Adipocyte (in vitro differentiated cells): ENCODE measurements around the gene DNAL4.

Source experiments
- DNase-seq: peaks from one replicate; pipeline ENCODE4 v3.0.0-alpha.2; 2015; ENCODE audit warnings: low read depth
- H3K27me3 ChIP-seq: replicated peaks from 2 replicates; pipeline ENCODE4 v1.7.0; 2013; ENCODE audit warnings: mild to moderate bottlenecking, low read length, moderate library complexity; ENCODE audit not compliant: control insufficient read depth, insufficient read depth
- H3K36me3 ChIP-seq: 2 replicates; pipeline ENCODE4 v1.7.0; 2013; ENCODE audit warnings: low read length, mild to moderate bottlenecking, moderate library complexity; ENCODE audit not compliant: control insufficient read depth, insufficient read depth, severe bottlenecking
- H3K4me1 ChIP-seq: 2 replicates; pipeline ENCODE4 v1.7.0; 2013; ENCODE audit warnings: mild to moderate bottlenecking, low read length, moderate library complexity; ENCODE audit not compliant: control insufficient read depth, insufficient read depth
- H3K4me3 ChIP-seq: 2 replicates; pipeline ENCODE4 v1.7.0; 2013; ENCODE audit warnings: mild to moderate bottlenecking, low read length, moderate library complexity
- H3K9ac ChIP-seq: 2 replicates; pipeline ENCODE4 v1.7.0; 2013; ENCODE audit warnings: mild to moderate bottlenecking, low read length, moderate library complexity
- H3K9me3 ChIP-seq: 2 replicates; pipeline ENCODE4 v1.7.0; 2013; ENCODE audit warnings: mild to moderate bottlenecking, low read length, moderate library complexity; ENCODE audit not compliant: control insufficient read depth

Gene DNAL4

GRCh38 chr22:38783095-38783615, 10.8 kb downstream of the DNAL4 start:
- Histone ChIP-seq H3K36me3 (peaks cover 13% of the 10 kb centered on the region), H3K9me3 (no peaks in the 10 kb centered on the region), H3K9ac (no peak overlapping the region), H3K4me1 (peaks cover 11% of the 10 kb centered on the region), H3K27me3 (no peaks in the 10 kb centered on the region), H3K4me3 (no peak overlapping the region)
- DNase-seq: no peak

GRCh38 chr22:38782402-38783094, 11.4 kb downstream of the DNAL4 start:
- H3K27me3 ChIP-seq: no peaks in the 10 kb centered on the region
- no peak overlapping the region for H3K9ac ChIP-seq
- H3K36me3 ChIP-seq: peaks cover 13% of the 10 kb centered on the region
- no peaks in the 10 kb centered on the region for H3K9me3 ChIP-seq
- H3K4me3 ChIP-seq: no peak overlapping the region
- peak; percentile 69 for DNase-seq
- H3K4me1 ChIP-seq: peaks cover 7% of the 10 kb centered on the region

GRCh38 chr22:38781033-38781432, 12.9 kb downstream of the DNAL4 start:
- Histone ChIP-seq H3K36me3 (peaks cover 13% of the 10 kb centered on the region), H3K27me3 (no peaks in the 10 kb centered on the region), H3K9ac (no peak overlapping the region), H3K4me3 (no peak overlapping the region), H3K9me3 (no peaks in the 10 kb centered on the region), H3K4me1 (peaks cover 7% of the 10 kb centered on the region)
- no peak for DNase-seq

GRCh38 chr22:38777087-38777671, 16.8 kb downstream of the DNAL4 start:
- Histone ChIP-seq H3K9ac (no peak overlapping the region), H3K9me3 (no peaks in the 10 kb centered on the region), H3K4me3 (no peak overlapping the region), H3K4me1 (peaks cover 8% of the 10 kb centered on the region), H3K27me3 (no peaks in the 10 kb centered on the region), H3K36me3 (peaks cover 13% of the 10 kb centered on the region)
- DNase-seq: no peak

- H3K36me3 ChIP-seq: peaks cover 13% of the 10 kb centered on the region
- H3K4me3 ChIP-seq: no peak overlapping the region
- H3K9me3 ChIP-seq: no peaks in the 10 kb centered on the region
- DNase-seq: no peak
- peaks cover 9% of the 10 kb centered on the region for H3K4me1 ChIP-seq
- H3K27me3 ChIP-seq: no peaks in the 10 kb centered on the region
- no peak overlapping the region for H3K9ac ChIP-seq
These were observed 17.9 kb downstream of the DNAL4 start for GRCh38 chr22:38776086-38776485.

- Histone ChIP-seq H3K4me1 (peaks cover 9% of the 10 kb centered on the region), H3K36me3 (peaks cover 11% of the 10 kb centered on the region), H3K27me3 (no peaks in the 10 kb centered on the region), H3K9ac (no peak overlapping the region), H3K9me3 (no peaks in the 10 kb centered on the region), H3K4me3 (no peak overlapping the region)
- DNase-seq: no peak
These were observed 18.3 kb downstream of the DNAL4 start for GRCh38 chr22:38775656-38776055.

- Histone ChIP-seq H3K4me3 (no peak overlapping the region), H3K36me3 (peaks cover 6% of the 10 kb centered on the region), H3K9ac (no peak overlapping the region), H3K4me1 (peaks cover 9% of the 10 kb centered on the region), H3K27me3 (no peaks in the 10 kb centered on the region), H3K9me3 (no peaks in the 10 kb centered on the region)
- no peak for DNase-seq
These were observed 19.3 kb downstream of the DNAL4 start for GRCh38 chr22:38774496-38775166.

- Histone ChIP-seq H3K9ac (no peak overlapping the region), H3K27me3 (no peaks in the 10 kb centered on the region), H3K4me1 (peaks cover 9% of the 10 kb centered on the region), H3K4me3 (no peak overlapping the region), H3K36me3 (no peaks in the 10 kb centered on the region), H3K9me3 (no peaks in the 10 kb centered on the region)
- DNase-seq: no peak
These were observed 20.5 kb downstream of the DNAL4 start for GRCh38 chr22:38773363-38773946.

- Histone ChIP-seq H3K27me3 (no peaks in the 10 kb centered on the region), H3K9ac (peak overlapping the region; percentile 14), H3K4me1 (peaks cover 9% of the 10 kb centered on the region), H3K9me3 (no peaks in the 10 kb centered on the region), H3K36me3 (no peaks in the 10 kb centered on the region), H3K4me3 (no peak overlapping the region)
- no peak for DNase-seq
These were observed 21.4 kb downstream of the DNAL4 start for GRCh38 chr22:38772623-38772873.

GRCh38 chr22:38770257-38770949, 23.5 kb downstream of the DNAL4 start:
- no peak for DNase-seq
- Histone ChIP-seq H3K9ac (no peak overlapping the region), H3K9me3 (no peaks in the 10 kb centered on the region), H3K4me3 (no peak overlapping the region), H3K27me3 (no peaks in the 10 kb centered on the region), H3K4me1 (peaks cover 9% of the 10 kb centered on the region), H3K36me3 (no peaks in the 10 kb centered on the region)

- H3K4me1 ChIP-seq: peaks cover 18% of the 10 kb centered on the region
- H3K9me3 ChIP-seq: no peaks in the 10 kb centered on the region
- H3K4me3 ChIP-seq: no peak overlapping the region
- no peaks in the 10 kb centered on the region for H3K36me3 ChIP-seq
- H3K27me3 ChIP-seq: no peaks in the 10 kb centered on the region
- no peak overlapping the region for H3K9ac ChIP-seq
- DNase-seq: no peak
These were observed 25.9 kb downstream of the DNAL4 start for GRCh38 chr22:38768036-38768435.
